HG02970 (cell line): ENCODE data around the gene AGAP3.
"Not testable (repeated sequence)": the region's sequence is repeated elsewhere in the genome, so short reads cannot be mapped to it uniquely, and the experiment has no call there.

ENCODE experiments used
- ATAC-seq: cut with Tn5 transposase; IDR thresholded peaks from one replicate; pipeline ENCODE4 v1.9.1; 2021; ENCODE audit warnings: mild to moderate bottlenecking, moderate library complexity, moderate number of reproducible peaks; ENCODE audit not compliant: unreplicated experiment, low FRiP score

The AGAP3 gene

DNA sequence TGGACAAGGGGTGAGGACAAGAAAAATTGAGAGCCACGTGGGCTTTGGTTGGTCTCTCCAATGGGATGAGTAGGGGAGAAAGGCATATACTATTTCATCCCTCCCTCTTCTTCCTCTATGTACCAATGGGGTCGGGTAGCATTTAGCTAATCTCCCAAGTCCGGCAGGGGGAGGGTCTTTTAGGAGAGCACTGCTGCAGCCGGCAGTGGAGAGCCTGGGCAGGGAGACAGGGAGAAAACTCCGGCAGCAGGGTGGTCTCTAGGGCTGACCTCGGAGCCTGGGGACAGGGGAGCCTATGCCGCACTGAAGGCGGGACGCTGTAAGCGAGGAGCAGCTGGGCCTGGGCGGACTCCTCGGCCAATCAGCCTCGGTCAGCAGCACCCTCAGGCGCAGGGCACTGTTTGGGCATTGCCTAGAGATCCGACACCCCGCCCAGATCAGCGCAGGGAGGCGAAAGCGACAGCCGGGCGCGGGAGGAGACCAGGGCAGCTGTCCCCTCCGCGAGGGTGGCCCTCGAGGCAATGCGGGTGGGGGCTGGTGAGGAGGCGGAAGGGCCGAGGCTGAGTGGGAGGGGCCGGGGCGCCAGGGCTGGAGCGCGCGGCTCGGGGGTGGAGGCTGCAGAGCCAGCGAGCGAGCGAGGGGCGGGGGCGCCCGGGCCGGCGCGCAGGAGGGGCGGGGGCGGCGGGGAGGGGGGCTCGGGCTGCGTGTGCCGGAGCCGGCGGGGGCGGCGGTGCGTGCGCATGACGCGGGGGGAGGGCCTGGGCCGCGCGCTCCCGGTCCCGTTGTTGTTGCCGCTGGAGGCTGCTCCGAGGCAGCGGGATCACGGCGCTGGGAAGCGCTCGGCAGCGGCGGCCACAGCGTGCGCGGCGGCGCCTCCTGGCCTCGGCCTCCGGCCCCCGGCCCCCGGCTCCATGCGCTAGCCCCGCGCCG lies at the start of gene AGAP3:
TSS of gene AGAP3 (plus strand) at position 785 of the 930 bp plus-strand sequence. CDS start 267 bp downstream, outside the sequence.
- ATAC-seq, result peak; percentile 30

DNA sequence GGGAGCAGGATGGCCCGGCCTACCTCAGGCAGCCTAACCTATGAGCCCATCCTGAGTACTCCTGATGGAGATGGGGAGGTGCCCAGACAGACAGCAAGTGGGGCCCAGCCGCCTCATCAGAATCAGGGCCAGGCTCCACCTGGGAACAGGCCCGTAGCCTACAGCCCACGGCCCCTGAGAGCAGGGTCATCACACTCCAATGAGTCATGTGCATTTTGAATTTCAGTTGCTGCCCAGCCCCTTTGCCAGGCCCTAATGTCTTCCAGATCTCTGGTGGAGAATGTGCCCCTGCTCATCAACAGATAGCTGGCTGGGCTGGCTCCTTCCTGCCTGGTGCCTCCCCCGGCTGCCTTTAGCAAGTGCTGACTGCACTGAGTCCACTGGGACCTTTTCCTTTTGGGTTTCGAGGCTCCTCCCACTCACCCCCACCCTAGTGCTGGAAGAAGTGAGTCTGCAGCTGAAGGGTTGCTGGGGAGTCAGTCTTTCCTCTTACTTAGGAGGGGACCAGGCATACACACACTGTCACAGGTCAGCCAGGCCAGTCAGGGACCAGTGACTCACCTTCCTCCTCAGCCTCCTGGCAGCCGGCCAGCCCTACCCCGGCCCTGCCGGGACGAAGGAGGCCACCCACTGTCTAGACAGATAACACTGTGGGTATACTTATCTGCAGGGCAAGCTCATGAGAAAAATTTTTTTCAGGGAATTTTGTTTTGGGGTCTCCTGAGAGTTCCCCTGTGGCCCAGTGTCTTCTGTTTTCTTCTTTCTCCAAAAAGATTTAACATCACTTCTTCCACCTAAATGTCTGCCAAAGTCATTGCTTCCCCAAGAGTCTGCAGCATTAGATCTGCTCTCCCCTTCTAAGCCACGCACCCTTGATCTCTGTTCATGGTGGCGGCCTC lies 47.1 kb upstream of the AGAP3 start:
- ATAC-seq, result no peak

DNA sequence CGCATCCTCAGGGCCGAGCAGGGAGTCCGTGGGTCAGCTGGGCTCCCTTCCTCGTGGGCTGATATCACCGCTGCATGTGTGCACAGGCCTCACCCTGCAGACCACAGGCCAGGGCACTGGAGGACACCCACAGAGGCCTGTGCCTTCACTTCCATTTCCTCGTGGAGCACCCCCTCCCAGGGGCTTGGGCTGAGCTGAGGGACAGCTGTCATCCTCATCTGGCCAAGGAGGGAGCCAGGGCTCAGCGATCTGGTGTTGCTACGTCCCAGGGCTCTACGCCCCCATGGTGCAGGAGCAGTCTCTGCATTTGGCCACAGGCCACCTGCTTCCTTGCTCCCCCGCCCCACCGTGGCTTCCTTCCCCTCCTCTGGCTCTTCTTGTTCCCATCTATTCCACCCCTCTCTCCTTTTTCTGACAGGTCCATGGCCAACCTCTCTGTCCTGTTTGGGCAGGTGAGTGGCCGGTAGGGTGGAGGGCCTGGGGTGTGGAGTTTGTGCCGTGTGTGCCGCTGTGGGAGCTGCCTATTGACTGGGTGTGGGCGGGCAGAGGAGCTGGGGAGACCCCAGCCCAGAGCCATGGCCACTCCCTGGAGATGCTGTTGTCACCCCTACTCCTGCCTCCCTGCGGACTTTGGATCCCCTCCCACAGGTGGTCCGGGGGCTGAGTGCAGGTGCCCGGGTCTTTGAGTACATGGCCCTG lies 46.3 kb upstream of the AGAP3 start:
- no peak for ATAC-seq

DNA sequence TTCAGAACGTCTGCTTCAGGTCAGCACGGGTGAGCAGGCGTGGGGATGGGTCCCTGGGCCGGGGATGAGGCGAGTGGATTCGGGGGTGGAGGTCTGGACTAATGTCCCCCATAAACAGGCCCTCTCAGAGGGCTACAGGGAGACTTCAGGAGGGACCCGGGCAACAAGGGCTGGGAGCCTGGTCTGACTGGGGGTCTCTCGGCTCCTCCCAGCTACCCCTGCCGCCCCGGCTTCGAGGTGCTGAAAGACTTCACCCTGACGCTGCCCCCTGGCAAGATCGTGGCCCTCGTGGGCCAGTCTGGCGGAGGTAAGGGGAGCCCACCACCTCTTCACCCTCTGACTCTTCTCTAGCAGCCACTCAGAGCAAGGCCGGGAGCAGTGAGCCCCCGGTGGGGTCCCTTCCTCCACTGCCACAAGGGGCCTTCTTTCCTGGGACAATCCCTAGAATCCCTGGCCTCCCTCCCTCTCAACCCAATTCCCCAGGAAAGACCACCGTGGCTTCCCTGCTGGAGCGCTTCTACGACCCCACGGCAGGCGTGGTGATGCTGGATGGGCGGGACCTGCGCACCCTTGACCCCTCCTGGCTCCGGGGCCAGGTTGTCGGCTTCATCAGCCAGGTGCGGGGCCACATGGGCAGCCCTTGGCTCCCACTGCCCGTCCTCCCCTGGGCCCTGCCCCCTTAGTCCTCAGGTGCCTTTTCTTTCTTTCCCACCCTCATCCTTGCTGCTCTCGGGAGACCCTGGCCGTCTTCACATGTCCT lies 45.5 kb upstream of the AGAP3 start:
- no peak for ATAC-seq

GRCh38 chr7:151043449-151043848 lies 42.8 kb upstream of the AGAP3 start:
- ATAC-seq, result not testable (repeated sequence)

DNA sequence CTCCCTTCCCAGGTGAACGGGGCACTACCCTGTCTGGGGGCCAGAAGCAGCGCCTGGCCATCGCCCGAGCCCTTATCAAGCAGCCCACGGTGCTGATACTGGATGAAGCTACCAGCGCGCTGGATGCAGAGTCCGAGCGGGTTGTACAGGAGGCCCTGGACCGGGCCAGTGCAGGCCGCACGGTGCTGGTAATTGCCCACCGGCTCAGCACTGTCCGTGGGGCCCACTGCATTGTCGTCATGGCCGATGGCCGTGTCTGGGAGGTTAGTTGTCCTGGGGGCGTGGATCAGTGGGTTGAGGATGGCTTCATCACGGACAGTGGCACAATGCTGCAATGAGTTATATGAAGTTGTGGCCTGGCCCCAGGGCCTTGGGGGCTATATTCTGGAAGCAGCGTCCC lies 42.3 kb upstream of the AGAP3 start:
- no peak for ATAC-seq

DNA sequence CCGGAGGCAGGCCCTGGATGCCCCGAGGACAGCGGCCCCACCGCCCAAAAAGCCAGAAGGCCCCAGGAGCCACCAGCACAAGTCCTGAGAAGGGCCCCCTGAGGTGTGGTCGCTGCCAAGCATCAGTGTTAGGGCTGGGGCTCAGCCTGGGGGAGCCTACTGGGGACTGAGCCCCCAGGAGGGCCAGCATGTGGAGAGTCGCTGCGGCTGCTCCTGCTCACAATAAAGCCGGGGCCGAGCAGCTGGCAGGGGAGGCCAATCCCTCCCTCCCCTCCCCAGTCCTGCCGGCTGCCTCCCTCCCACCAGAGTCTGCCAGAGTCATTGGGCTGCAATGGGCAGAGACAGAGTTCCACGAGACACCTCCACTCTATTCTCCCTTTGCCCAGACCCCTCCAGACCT lies 41.0 kb upstream of the AGAP3 start:
- no peak for ATAC-seq

DNA sequence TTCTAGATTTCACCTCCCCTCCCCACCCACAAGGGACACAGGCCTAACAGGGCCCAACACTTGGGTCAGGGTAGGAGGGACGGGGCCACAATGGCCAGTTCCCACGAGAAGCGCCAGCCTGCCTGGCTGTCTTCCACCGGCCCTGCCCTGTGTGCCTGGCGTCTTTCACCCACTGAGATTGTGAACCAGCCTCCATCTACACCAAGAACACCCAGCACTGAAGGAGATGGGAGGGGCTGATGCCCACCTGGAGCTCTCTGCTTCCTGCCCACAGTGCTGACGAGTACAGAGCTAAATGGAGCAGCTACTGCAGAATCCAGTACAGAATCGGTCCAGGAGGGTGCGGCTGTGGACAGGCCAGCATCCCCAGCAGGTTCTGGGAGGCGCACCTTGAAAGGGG lies 40.3 kb upstream of the AGAP3 start:
- ATAC-seq, result no peak

- no peak for ATAC-seq
These were observed 39.4 kb upstream of the AGAP3 start for GRCh38 chr7:151046603-151047573.

DNA sequence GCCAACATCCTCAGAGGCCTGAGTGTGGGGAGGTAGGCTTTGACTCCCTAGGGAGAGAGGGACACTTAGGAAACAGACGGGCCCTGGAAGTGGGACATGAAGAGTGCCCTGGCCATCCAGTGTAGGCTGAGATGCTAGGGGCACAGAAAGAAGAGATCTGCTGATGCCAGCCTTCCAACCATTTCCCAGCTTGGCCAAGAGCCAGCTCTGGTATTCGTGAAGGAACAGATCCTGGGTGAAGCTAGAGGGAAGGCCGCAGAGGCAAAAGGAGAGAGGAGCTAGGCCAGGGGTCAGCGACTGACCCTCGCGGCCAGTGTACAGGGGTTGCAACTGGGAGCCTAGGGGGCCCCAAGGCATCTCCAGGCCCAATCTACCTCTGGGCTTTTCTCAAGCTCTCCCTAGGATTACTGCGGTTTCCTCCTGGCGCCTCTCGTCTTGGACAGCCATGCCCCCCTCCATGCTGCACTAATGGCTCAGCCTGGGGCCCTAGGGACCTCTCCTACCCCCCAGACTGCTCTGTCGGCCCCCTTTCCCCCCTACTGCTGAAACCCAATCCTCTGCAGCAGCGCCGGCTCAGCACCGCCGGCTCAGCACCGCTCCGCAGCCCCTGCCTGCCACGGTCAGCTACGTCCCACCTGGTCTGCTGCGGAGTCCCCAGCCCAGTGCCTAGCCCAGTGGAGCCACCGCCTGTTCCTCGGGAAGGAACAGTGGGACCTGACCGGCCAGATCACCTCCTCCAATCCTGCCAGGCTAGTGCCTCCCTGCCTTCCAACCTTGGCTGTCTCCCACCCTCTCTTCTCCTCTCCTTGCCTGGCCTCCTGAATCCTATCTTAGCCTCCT lies 38.1 kb upstream of the AGAP3 start, which contains the start of gene ASIC3:
TSS of gene ASIC3 (plus strand) at position 556 of the 840 bp plus-strand sequence. CDS start 355 bp downstream, outside the sequence.
- no peak for ATAC-seq

- ATAC-seq, result no peak
These were observed 37.3 kb upstream of the AGAP3 start for GRCh38 chr7:151048911-151049463.

DNA sequence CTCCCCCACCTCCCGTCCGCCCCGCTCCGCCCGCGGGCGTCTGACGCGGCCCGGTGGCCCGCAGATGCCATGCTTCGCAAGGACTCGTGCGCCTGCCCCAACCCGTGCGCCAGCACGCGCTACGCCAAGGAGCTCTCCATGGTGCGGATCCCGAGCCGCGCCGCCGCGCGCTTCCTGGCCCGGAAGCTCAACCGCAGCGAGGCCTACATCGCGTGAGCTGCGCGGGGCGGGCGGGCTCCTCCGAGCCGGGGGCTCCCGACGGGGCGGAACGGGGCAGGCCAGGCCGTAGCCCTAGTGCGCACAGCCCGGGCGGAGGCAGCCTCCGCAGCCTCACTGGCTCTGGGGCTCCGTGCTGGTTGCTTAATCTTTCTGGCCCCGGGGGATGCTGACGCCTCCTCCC lies 35.2 kb upstream of the AGAP3 start:
- no peak for ATAC-seq

DNA sequence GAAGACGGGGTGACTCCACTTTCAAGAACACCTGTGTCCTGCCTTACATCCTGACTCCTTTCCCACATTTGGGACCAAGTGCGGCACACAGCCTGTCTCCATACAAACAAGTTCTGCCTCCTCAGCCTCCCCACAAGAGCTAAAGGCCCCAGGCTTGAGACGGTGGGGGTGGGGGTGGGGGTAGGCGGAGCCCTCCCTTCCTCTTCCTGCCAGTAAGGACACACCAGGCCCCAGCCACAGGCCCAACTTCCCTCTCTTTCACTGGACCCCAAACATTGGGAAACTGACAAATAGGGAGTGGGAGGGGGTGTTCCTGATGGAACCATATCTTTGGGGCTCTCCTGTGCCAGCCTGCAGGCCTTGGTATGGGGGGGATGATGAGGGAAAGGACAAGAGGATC lies 33.2 kb upstream of the AGAP3 start:
- ATAC-seq, result no peak

GRCh38 chr7:151053751-151054150 lies 32.5 kb upstream of the AGAP3 start:
- ATAC-seq, result no peak

DNA sequence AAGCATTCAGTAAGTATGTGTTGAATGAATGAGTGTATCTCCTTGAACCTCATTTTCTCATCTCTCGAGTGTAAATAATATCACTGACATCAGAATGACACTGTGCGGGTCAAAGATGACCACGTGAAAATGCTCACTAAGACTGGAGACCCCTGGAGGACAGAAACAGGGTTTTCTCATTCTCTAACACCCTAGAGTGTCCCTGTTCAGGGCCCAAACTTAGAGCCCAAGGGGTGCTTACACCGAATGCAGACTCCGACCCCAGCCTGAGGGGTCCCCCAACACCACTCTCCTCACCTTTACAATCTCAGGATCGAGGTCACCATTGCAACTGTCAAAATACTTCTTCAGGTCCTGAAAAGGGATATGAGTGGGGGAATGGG lies 30.0 kb upstream of the AGAP3 start:
- ATAC-seq, result no peak

DNA sequence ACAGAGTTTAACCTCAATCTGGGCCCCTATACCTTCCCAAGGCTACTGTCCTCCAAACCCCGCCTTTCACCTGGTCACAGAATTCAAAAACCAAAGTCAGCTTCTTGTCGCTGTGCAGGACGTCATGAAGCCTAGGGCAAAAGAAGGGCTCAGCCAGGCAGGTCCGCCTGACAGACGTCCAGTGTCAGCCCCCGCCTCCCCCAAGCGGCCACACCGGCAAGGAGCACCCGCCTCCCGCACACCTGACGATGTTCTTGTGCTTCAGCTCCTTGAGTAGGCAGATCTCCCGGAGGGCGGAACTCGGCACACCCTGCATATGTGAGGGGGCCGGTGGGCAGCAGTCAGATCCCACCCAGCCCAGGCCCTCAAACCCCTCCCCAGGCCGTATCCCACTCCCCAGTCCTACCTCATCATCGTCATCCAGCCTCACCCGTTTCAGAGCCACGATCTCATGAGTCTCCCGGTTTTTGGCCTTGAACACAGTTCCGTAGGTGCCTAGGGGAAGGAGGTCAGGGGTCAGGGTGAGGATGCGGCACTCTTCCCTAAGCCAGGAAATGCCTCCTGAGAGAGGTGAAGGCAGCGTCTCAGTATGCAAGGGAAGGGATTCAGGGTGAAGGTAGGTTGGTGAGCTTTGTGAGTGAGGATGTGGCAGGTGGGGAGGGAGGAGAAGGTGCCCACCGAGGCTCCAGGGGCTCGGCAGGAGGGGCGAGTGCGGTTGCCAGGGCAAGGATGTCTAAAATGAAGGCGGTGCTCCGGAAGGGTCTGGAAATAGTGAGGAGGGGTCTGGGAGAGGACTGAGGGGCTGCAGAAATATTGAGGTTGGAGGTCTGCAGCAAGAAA lies 29.4 kb upstream of the AGAP3 start:
- ATAC-seq, result no peak
